ENCODE results near the gene ATP5MG. TPM values are rescaled to one million over a fixed set of nuclear protein-coding genes. Genes with fewer than 3 reads are reported as not detected.

The ATP5MG gene, protein sequence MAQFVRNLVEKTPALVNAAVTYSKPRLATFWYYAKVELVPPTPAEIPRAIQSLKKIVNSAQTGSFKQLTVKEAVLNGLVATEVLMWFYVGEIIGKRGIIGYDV
- total RNA-seq (ENCODE audit: unreplicated experiment), result 280 TPM
- long read RNA-seq, transcript ATP5MG-201 (3 exons, 1,577 nt), result major isoform, 301 of 306 reads
- long read RNA-seq, partial matches to known transcripts, result 0 of 306 reads
- long read RNA-seq, other reads (novel, unspliced or antisense), result 2 of 306 reads

- no peaks in the 10 kb centered on the region for H3K9me3 Mint-ChIP-seq (ENCODE audit: unreplicated experiment)
- H3K27ac Mint-ChIP-seq (ENCODE audit: unreplicated experiment), result peak within 1 kb of the TSS; percentile 99
- peaks cover 30% of the 10 kb centered on the region for H3K4me1 Mint-ChIP-seq (ENCODE audit: unreplicated experiment)
- peaks cover 12% of the 10 kb centered on the region for H3K36me3 Mint-ChIP-seq (ENCODE audit: low read depth, unreplicated experiment)
- DNase-seq (ENCODE audit: low spot score), result peak; percentile 83
- TF ChIP-seq, protein P1, sequence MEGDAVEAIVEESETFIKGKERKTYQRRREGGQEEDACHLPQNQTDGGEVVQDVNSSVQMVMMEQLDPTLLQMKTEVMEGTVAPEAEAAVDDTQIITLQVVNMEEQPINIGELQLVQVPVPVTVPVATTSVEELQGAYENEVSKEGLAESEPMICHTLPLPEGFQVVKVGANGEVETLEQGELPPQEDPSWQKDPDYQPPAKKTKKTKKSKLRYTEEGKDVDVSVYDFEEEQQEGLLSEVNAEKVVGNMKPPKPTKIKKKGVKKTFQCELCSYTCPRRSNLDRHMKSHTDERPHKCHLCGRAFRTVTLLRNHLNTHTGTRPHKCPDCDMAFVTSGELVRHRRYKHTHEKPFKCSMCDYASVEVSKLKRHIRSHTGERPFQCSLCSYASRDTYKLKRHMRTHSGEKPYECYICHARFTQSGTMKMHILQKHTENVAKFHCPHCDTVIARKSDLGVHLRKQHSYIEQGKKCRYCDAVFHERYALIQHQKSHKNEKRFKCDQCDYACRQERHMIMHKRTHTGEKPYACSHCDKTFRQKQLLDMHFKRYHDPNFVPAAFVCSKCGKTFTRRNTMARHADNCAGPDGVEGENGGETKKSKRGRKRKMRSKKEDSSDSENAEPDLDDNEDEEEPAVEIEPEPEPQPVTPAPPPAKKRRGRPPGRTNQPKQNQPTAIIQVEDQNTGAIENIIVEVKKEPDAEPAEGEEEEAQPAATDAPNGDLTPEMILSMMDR (IDR thresholded peaks at IDR 0.05; ENCODE audit: unreplicated experiment), result no peak
- H3K27me3 Mint-ChIP-seq (ENCODE audit: unreplicated experiment), result peaks cover 10% of the 10 kb centered on the region
- H3K4me3 Mint-ChIP-seq (ENCODE audit: unreplicated experiment), result peak within 1 kb of the TSS; percentile 100
Measured at GRCh38 chr11:118401151-118401879, at the start of gene ATP5MG. Gene ATP5MG, plus strand, starts transcription at chr11:118401606. Its CDS starts 60 bp downstream, at chr11:118401666.

DNA sequence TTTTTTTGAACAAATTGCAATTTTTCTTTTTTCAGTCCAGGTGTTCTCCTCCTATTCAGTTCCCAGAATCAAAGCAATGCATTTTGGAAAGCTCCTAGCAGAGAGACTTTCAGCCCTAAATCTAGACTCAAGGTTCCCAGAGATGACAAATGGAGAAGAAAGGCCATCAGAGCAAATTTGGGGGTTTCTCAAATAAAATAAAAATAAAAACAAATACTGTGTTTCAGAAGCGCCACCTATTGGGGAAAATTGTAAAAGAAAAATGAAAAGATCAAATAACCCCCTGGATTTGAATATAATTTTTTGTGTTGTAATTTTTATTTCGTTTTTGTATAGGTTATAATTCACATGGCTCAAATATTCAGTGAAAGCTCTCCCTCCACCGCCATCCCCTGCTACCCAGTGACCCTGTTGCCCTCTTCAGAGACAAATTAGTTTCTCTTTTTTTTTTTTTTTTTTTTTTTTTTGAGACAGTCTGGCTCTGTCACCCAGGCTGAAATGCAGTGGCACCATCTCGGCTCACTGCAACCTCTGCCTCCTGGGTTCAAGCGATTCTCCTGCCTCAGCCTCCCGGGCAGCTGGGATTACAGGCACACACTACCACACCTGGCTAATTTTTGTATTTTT lies 48.2 kb upstream of the ATP5MG start:
- Mint-ChIP-seq H3K27me3 (ENCODE audit: unreplicated experiment) (peaks cover 1% of the 10 kb centered on the region), H3K4me3 (ENCODE audit: unreplicated experiment) (no peak overlapping the region), H3K4me1 (ENCODE audit: unreplicated experiment) (no peaks in the 10 kb centered on the region), H3K27ac (ENCODE audit: unreplicated experiment) (no peak overlapping the region), H3K36me3 (ENCODE audit: low read depth, unreplicated experiment) (no peaks in the 10 kb centered on the region), H3K9me3 (ENCODE audit: unreplicated experiment) (no peaks in the 10 kb centered on the region)
- no peak for DNase-seq (ENCODE audit: low spot score)
- TF ChIP-seq, protein P1 (IDR thresholded peaks at IDR 0.05; ENCODE audit: unreplicated experiment), result peak; percentile 80

GRCh38 chr11:118358071-118358470 lies 43.3 kb upstream of the ATP5MG start:
- no peak for DNase-seq (ENCODE audit: low spot score)
- H3K4me1 Mint-ChIP-seq (ENCODE audit: unreplicated experiment), result peaks cover 15% of the 10 kb centered on the region
- H3K4me3 Mint-ChIP-seq (ENCODE audit: unreplicated experiment), result no peak overlapping the region
- TF ChIP-seq, protein P1 (IDR thresholded peaks at IDR 0.05; ENCODE audit: unreplicated experiment), result no peak
- H3K9me3 Mint-ChIP-seq (ENCODE audit: unreplicated experiment), result no peaks in the 10 kb centered on the region
- no peak overlapping the region for H3K27ac Mint-ChIP-seq (ENCODE audit: unreplicated experiment)
- H3K27me3 Mint-ChIP-seq (ENCODE audit: unreplicated experiment), result peaks cover 15% of the 10 kb centered on the region
- H3K36me3 Mint-ChIP-seq (ENCODE audit: low read depth, unreplicated experiment), result peaks cover 5% of the 10 kb centered on the region

DNA sequence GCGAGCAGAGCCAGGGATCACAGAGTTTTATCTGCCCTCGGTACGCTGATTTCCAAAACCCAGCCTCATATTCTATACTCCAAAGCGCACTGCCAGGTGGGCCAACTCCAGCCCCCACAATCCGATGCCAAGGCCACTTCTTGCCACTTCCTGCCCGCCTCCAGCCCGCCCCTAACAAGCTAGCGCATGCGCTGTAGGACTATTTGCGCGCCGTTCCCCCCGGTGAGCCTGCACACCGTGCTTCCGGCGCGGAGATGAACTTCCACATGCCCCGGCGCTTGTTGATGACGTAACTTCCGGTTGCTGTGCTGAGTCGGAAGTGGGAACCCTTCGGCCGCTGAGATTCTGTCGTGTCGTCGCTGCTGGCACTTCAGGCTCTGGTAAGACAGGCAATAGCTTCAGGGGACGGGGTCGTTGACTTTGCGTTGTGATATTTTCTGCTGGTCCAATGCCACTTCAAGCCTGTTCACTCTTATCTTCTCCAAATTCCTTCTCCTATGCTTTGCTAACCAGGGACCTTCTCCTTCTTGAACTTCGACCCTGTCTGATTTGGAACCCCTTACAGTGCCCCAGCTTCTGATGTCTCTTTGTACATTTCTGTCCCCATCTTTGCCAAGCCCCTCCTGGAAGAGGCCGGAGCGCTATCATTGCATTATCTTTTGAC lies 42.0 kb upstream of the ATP5MG start, which contains the start of gene UBE4A:
Gene UBE4A, plus strand, starts transcription at position 306 of the 664 bp plus-strand sequence. CDS start 5,481 bp downstream, outside the sequence.
- Mint-ChIP-seq H3K27ac (ENCODE audit: unreplicated experiment) (peak within 1 kb of the TSS; percentile 79), H3K27me3 (ENCODE audit: unreplicated experiment) (peaks cover 15% of the 10 kb centered on the region), H3K4me3 (ENCODE audit: unreplicated experiment) (peak within 1 kb of the TSS; percentile 99), H3K36me3 (ENCODE audit: low read depth, unreplicated experiment) (peaks cover 5% of the 10 kb centered on the region), H3K9me3 (ENCODE audit: unreplicated experiment) (no peaks in the 10 kb centered on the region), H3K4me1 (ENCODE audit: unreplicated experiment) (peaks cover 15% of the 10 kb centered on the region)
- DNase-seq (ENCODE audit: low spot score), result peak; percentile 83
- TF ChIP-seq, protein P1 (IDR thresholded peaks at IDR 0.05; ENCODE audit: unreplicated experiment), result no peak
